WI38 (cell line): Measurements from ENCODE around the gene CACNA1I.

Source experiments
- H3K4me3 ChIP-seq: 2 replicates; pipeline ENCODE4 v1.5.1; 2011; ENCODE audit warnings: low read depth, mild to moderate bottlenecking, control low read depth, low read length
- TF ChIP-seq, protein P1 (sequence below): IDR thresholded peaks from 2 replicates; pipeline ENCODE4 v1.5.1; 2012; ENCODE audit warnings: low read depth, mild to moderate bottlenecking, control low read depth, low read length

Gene CACNA1I

DNA sequence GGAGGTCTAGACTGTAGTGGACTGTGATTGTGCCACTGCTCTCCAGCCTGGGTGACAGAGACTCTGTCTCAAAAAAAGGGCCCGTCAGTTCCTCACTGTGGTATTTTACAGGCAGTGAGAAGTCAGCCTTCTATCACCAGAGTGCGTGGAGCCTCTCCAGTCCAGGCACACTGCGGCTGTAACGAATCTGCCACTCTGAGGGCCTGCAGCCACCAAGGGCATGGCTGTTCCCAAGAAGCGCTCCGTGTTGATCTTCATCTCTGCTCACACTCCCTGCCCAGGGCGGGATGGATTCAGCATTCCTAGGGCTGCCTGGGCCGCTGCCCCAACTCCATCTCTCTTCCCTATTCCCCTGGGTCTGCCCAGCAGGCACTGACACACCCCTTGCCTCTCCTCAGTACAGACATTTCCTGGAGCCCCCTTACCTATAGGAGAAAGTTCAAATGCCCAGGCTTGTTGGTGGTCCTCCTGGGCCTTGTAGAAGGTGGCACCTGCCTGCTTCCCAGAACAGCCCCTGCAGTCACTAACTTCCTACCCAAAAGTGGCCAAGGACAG, 148.4 kb downstream of the CACNA1I start:
- TF ChIP-seq, protein P1, sequence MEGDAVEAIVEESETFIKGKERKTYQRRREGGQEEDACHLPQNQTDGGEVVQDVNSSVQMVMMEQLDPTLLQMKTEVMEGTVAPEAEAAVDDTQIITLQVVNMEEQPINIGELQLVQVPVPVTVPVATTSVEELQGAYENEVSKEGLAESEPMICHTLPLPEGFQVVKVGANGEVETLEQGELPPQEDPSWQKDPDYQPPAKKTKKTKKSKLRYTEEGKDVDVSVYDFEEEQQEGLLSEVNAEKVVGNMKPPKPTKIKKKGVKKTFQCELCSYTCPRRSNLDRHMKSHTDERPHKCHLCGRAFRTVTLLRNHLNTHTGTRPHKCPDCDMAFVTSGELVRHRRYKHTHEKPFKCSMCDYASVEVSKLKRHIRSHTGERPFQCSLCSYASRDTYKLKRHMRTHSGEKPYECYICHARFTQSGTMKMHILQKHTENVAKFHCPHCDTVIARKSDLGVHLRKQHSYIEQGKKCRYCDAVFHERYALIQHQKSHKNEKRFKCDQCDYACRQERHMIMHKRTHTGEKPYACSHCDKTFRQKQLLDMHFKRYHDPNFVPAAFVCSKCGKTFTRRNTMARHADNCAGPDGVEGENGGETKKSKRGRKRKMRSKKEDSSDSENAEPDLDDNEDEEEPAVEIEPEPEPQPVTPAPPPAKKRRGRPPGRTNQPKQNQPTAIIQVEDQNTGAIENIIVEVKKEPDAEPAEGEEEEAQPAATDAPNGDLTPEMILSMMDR, result no peak
- no peak overlapping the region for H3K4me3 ChIP-seq

DNA sequence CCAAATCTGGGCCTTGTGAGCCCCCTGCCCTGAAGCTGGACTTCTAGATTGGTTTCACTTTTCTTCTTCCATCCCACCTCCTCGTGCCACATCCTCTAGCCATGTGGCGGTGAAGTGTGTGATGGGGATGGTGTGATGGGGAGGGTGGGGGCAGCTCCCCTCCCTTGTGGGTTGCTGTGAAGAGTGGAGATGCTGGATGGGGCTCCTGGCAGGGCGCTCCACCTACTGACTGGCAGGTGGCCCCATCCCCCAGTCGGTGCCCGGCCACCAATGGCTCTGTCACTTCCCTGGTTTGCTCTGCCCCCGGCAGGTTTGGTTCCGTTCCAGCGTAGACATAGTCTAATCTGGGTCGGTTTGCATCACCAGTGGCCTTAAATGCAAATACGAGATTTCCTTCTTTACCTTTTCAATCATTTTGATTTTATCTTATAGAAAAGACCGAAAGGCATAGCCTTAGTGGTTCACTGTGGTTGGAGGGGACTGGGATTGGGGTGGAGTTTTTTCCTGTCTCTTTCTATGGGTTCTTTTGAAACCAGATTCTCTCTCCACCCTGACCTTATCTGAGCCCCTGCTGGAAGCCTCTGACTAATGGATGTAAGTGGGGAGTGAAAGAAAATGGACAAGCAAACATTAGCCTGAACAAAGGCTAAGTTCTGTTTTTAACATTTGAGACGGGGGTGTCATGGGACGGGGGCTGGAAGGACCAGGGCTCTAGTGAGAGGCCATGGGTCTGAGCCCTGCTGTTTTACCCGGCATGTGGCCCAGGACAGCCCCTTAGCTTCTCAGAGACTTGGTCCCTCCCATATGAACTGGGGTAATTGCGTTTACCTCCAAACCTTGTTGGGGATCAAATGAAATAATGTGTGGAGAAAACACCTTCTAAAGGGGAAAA, 149.3 kb downstream of the CACNA1I start:
- TF ChIP-seq, protein P1, result no peak
- H3K4me3 ChIP-seq, result no peak overlapping the region

DNA sequence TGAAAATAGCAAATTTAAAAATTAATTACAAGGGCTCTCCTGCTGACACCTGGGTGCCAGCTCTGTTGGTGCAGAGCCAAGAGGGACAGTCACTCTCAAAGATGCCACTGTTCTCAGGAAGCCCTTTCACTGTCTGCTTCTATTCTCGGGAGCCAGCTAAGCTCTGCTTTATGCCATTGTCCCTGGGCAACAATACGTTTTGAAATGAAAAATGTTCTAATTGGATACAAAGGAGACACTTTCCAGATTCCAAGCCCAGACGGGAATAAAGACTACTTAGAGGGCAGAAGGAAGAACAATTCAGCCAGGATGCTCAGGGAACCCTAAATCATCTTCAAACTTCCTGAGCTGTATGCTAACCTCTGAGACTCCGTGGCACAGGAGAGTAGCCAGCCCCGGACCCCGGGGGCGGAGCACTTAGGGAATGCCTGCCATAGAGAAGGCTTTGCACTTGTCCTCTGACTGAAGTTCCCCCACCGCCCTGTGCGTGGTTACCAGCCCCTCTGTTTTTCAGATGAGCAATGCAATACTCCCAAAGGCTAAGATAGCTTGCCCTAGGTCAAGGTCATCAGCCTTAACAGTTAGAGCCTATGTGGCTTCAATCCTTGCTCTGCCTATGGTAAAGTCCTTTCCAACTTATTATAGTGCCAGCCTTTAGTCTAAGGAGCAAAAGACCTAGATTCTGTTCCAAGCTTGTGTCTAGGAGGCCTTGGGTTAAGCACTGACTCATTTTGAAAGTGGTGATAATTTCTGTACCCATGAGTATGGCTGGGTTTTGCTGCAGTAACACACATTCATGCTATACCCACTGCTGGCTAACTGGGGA, 150.9 kb downstream of the CACNA1I start:
- H3K4me3 ChIP-seq, result no peak overlapping the region
- TF ChIP-seq, protein P1, result no peak

DNA sequence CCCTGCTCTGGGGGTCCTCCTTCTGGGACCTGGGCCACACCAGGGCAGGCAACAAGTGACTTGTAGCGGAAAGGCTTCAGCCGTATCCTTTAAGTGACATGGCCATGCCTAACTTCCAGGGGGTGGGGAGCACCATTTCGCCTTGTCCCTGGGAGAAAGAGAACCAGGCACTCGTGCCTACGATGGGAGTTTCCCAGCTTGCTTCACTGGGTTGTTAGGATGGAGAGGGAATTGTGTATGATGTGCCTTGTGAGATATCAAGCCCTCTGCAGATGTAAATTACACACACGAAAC, 151.4 kb downstream of the CACNA1I start:
- no peak overlapping the region for H3K4me3 ChIP-seq

DNA sequence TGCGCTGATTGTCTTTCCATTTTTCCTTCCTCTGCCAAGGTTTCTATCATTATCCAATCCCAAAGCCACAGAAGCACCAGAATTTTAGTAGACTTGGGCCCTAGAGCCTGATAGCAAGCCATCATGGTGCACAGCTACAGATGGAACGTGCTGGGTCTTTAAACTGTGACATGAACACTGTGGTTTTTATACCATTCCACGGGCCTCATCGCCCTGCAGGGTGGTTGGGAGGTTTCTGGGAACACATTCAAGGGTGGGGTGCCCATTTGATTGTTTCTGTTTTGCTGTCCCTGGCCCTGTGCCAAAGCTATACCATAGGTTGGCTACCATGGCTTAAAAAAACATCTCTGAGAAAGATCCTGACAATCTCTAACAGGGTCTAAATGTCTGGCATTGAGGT, 151.9 kb downstream of the CACNA1I start:
- no peak overlapping the region for H3K4me3 ChIP-seq
- TF ChIP-seq, protein P1, result no peak

More for the DNA sequence above, 151.4 kb downstream of the CACNA1I start:
- TF ChIP-seq, protein P1, result no peak

DNA sequence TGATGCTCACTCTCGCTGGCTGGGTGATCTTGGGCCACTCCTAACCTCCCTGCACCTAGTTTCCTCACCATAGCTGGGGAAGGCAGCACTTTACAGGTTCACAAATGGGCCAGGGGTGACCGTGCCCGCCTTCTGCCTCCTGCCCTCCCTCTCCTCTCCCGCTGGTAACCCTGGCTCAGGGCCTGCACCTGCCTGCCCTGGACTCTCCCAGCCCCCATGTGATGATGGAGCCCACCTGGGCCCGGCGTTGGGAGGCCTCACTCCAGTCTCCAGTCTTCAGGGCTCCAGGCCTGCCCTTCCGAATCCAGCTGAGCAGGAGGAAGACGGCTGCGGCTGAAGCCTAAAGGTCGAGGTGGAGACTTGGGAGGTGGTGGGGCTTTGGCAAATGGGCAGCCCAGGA, 152.9 kb downstream of the CACNA1I start:
- TF ChIP-seq, protein P1, result no peak
- no peak overlapping the region for H3K4me3 ChIP-seq
